Fibroblast of the aortic adventitia (primary cell): ENCODE data around the gene FAM3B. TPM values are rescaled to one million over a fixed set of nuclear protein-coding genes. Genes with fewer than 3 reads are reported as not detected.

Source experiments
- DNase-seq: peaks from one replicate; pipeline ENCODE4 v3.0.0-alpha.2; 2010; ENCODE audit warnings: low read depth
- H3K4me3 ChIP-seq: 2 replicates; pipeline ENCODE4 v1.5.1; 2011; ENCODE audit warnings: low read depth, mild to moderate bottlenecking, control low read depth, low read length, moderate library complexity
- total RNA-seq: library from RNA; depleted of rRNA; stranded (reverse); fragments of >200 nt; gene quantifications from 2 replicates; pipeline ENCODE4 v1.2.3, GENCODE V29; 2012; ENCODE audit warnings: low replicate concordance
- TF ChIP-seq, protein P1 (sequence below): IDR thresholded peaks from 2 replicates; pipeline ENCODE4 v1.5.1; 2011; ENCODE audit warnings: mild to moderate bottlenecking, low read length, control low read depth, inconsistent platforms; ENCODE audit not compliant: insufficient read depth

FAM3B gene
- total RNA-seq, 1 donor: not detected

- TF ChIP-seq, protein P1, sequence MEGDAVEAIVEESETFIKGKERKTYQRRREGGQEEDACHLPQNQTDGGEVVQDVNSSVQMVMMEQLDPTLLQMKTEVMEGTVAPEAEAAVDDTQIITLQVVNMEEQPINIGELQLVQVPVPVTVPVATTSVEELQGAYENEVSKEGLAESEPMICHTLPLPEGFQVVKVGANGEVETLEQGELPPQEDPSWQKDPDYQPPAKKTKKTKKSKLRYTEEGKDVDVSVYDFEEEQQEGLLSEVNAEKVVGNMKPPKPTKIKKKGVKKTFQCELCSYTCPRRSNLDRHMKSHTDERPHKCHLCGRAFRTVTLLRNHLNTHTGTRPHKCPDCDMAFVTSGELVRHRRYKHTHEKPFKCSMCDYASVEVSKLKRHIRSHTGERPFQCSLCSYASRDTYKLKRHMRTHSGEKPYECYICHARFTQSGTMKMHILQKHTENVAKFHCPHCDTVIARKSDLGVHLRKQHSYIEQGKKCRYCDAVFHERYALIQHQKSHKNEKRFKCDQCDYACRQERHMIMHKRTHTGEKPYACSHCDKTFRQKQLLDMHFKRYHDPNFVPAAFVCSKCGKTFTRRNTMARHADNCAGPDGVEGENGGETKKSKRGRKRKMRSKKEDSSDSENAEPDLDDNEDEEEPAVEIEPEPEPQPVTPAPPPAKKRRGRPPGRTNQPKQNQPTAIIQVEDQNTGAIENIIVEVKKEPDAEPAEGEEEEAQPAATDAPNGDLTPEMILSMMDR: no peak
- H3K4me3 ChIP-seq: no peak overlapping the region
- DNase-seq: no peak
These were observed 70.6 kb downstream of the FAM3B start for GRCh38 chr21:41387042-41387819.

- H3K4me3 ChIP-seq: no peak overlapping the region
- TF ChIP-seq, protein P1: no peak
- no peak for DNase-seq
These were observed 71.2 kb downstream of the FAM3B start for GRCh38 chr21:41387824-41388223.

- DNase-seq: no peak
- no peak overlapping the region for H3K4me3 ChIP-seq
- TF ChIP-seq, protein P1: no peak
These were observed 71.7 kb downstream of the FAM3B start for GRCh38 chr21:41388259-41388658.

- TF ChIP-seq, protein P1: no peak
- no peak overlapping the region for H3K4me3 ChIP-seq
- DNase-seq: no peak
These were observed 73.5 kb downstream of the FAM3B start for GRCh38 chr21:41390043-41390639.

DNA sequence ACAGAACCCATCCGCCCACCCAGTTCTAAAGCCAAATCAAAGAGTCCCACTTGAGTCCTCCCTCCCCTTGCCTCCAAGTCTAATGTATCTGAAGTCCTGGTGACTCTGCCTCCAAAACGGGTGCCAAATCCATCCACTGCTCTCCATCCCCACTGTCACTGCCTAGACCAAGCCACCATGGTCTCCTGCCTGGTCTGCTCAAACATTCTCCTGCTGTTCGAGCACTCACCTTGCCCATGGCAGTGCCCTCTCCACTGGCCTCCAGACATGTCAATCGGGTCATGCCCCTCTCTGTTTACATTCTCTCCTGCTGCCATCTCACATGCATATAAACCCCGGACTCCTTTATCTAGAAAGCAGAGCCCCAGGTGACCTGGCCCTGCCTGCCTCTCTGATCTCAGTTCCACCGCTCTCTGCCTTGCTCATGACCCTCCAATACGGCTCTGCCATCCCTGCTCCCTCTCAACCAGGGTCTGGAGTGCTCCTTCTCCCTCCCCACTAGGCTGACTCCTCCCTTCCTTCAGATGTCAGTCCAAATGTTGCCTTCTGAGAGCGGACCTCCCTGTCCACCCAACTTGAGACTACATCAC, 77.4 kb downstream of the FAM3B start:
- DNase-seq: no peak
- H3K4me3 ChIP-seq: no peak overlapping the region
- TF ChIP-seq, protein P1: no peak

- TF ChIP-seq, protein P1: no peak
- DNase-seq: no peak
- no peak overlapping the region for H3K4me3 ChIP-seq
These were observed 80.0 kb downstream of the FAM3B start for GRCh38 chr21:41396558-41397075.
